ENCODE data around the gene LAIR1.

DNA sequence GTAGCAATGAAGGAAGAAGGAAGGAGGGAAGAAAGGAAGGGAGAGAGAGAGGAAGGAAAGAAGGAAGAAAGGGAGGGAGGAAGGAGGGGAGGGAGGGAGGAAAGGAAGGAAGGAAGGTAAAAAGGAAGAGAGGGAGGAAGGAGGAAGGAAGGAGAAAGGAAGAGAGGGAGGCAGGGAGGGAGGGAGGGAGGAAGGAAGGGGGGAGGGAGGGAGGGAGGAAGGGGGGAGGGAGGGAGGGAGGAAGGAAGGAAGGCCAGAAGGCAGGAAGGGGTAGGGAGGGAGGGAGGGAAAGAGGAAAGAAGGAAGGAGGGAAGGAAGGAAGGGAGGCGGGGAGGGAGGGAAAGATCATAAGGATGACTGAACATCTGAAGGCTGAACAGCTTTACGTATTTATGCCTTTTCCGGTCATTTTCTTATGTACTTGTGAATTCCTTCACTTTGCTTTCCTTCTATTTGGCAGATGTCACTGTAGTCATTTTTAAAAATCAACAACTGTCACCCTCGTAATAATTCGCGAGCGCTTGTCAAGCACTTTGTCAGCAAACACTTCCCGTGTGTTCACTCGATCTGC is 43.8 kb upstream of the LAIR1 start:
- TF ChIP-seq EZH2 (IDR thresholded peaks at IDR 0.05), result no peak
- TF ChIP-seq CTCF (IDR thresholded peaks at IDR 0.05), result no peak

Data from neural progenitor cell (in vitro differentiated cells).